H1 (cell line): Measurements from ENCODE around the gene POLN. TPM values are rescaled to one million over a fixed set of nuclear protein-coding genes. Genes with fewer than 3 reads are reported as not detected.
A peak's percentile ranks its signal among the peaks of the same experiment; 100 is the strongest.

Experiments
- CTCF ChIA-PET: fragments of 300-600 bp; sonication (Branson Sonifier 250); formaldehyde crosslinking; loops from one replicate; lab custom pipeline; 2021; ENCODE audit not compliant: partially characterized antibody; lab: Charles Lee
- POLR2A ChIA-PET: fragments of 300-600 bp; sonication (Branson Sonifier 250); formaldehyde crosslinking; loops from one replicate; lab custom pipeline; 2021; ENCODE audit warnings: inconsistent platforms; ENCODE audit not compliant: partially characterized antibody; lab: Charles Lee
- DNase-seq, 2 experiments: peaks; one replicate each; pipeline versions ENCODE4 v3.0.0 to v3.0.0-alpha.2; 2010 to 2022; ENCODE audit warnings: low spot score in 2 of 2, low read depth in 1 of 2, mixed read lengths in 1 of 2
- FAIRE-seq: peaks from 2 replicates; lab custom pipeline; 2011; peaks lifted over from hg19 to GRCh38; lab: Jason Lieb, UNC
- H2AFZ ChIP-seq: 2 replicates; pipeline ENCODE4 v1.8.1; 2012; ENCODE audit warnings: low read length, inconsistent platforms
- H2AK5ac ChIP-seq: 2 replicates; pipeline ENCODE4 v1.6.1; 2013; ENCODE audit warnings: low read depth, low read length
- H2BK120ac ChIP-seq: replicated peaks from 2 replicates; pipeline ENCODE3; 2013; ENCODE audit warnings: low read depth, low read length, inconsistent platforms
- H2BK12ac ChIP-seq: 2 replicates; pipeline ENCODE4 v1.6.1; 2013; ENCODE audit warnings: low read depth, low read length
- H2BK15ac ChIP-seq: 2 replicates; pipeline ENCODE4 v1.6.1; 2013; ENCODE audit warnings: low read length
- H2BK20ac ChIP-seq: 2 replicates; pipeline ENCODE4 v1.6.1; 2013; ENCODE audit warnings: low read length
- H2BK5ac ChIP-seq: 2 replicates; pipeline ENCODE4 v1.6.1; 2013; ENCODE audit warnings: low read depth, low read length
- H3K14ac ChIP-seq: 2 replicates; pipeline ENCODE4 v1.6.1; 2013; ENCODE audit warnings: inconsistent platforms; ENCODE audit not compliant: insufficient read length
- H3K18ac ChIP-seq: 2 replicates; pipeline ENCODE4 v1.6.1; 2013; ENCODE audit warnings: low read length; ENCODE audit errors: extremely low read depth
- H3K23ac ChIP-seq: 2 replicates; pipeline ENCODE4 v1.6.1; 2013; ENCODE audit warnings: inconsistent platforms; ENCODE audit not compliant: insufficient read length
- H3K23me2 ChIP-seq: 2 replicates; pipeline ENCODE4 v1.6.1; 2013; ENCODE audit warnings: low read depth, low read length
- H3K27ac ChIP-seq: 2 replicates; pipeline ENCODE4 v1.6.1; 2011; ENCODE audit warnings: low read depth, low read length, inconsistent platforms
- H3K27me3 ChIP-seq, 4 experiments: replicated peaks in 1 of 4; 1 replicate in 1 of 4; 2 replicates in 3 of 4; pipeline versions ENCODE4 v1.6.1 to v1.8.1; 2011 to 2013; ENCODE audit warnings: low read length in 3 of 4, mild to moderate bottlenecking in 3 of 4, inconsistent platforms in 2 of 4, mixed read lengths in 2 of 4, moderate library complexity in 1 of 4; ENCODE audit not compliant: control insufficient read depth in 3 of 4, insufficient read depth in 3 of 4; ENCODE audit errors: extremely low read depth in 1 of 4
- H3K36me3 ChIP-seq, 4 experiments: 2 replicates each; pipeline versions ENCODE4 v1.6.1 to v1.8.1; 2011 to 2013; ENCODE audit warnings: mild to moderate bottlenecking in 4 of 4, low read length in 3 of 4, moderate library complexity in 2 of 4, control low read depth in 1 of 4, inconsistent platforms in 1 of 4; ENCODE audit not compliant: insufficient read depth in 4 of 4, control insufficient read depth in 2 of 4
- H3K4ac ChIP-seq: replicated peaks from 2 replicates; pipeline ENCODE3; 2013; ENCODE audit warnings: low read length, low read depth, mixed read lengths, inconsistent platforms; ENCODE audit not compliant: insufficient read length
- H3K4me1 ChIP-seq, 4 experiments: replicated peaks in 1 of 4; 1 replicate in 1 of 4; 2 replicates in 3 of 4; pipeline versions ENCODE4 v1.6.1 to v1.8.1; 2011 to 2013; ENCODE audit warnings: low read length in 3 of 4, inconsistent platforms in 2 of 4, mixed read lengths in 1 of 4; ENCODE audit not compliant: insufficient read depth in 4 of 4, control insufficient read depth in 3 of 4
- H3K4me2 ChIP-seq, 2 experiments: 2 replicates each; pipeline versions ENCODE4 v1.6.1 to v1.8.1; 2011 to 2013; ENCODE audit warnings: low read depth in 2 of 2, low read length in 2 of 2, control low read depth in 1 of 2, inconsistent platforms in 1 of 2, mild to moderate bottlenecking in 1 of 2; ENCODE audit not compliant: insufficient read depth in 1 of 2
- H3K4me3 ChIP-seq, 4 experiments: fragments of 200-600, 300-600 bp in 1 of 4; sonication (generic), shearing (Covaris generic), sonication (Bioruptor Twin) in 1 of 4; 2 replicates each; pipeline versions ENCODE4 v1.5.1 to v1.8.1; 2011 to 2016; ENCODE audit warnings: low read length in 4 of 4, low read depth in 3 of 4, control low read depth in 2 of 4, inconsistent platforms in 2 of 4, mild to moderate bottlenecking in 2 of 4, mixed read lengths in 1 of 4, moderate library complexity in 1 of 4; ENCODE audit not compliant: insufficient read depth in 2 of 4; ENCODE audit errors: extremely low read depth in 1 of 4
- H3K56ac ChIP-seq: replicated peaks from 2 replicates; pipeline ENCODE3; 2013; ENCODE audit warnings: low read depth, mild to moderate bottlenecking, mixed read lengths, low read length, inconsistent platforms; ENCODE audit not compliant: insufficient read length
- H3K79me1 ChIP-seq: 2 replicates; pipeline ENCODE4 v1.6.1; 2013; ENCODE audit warnings: low read depth, low read length, control low read depth
- H3K79me2 ChIP-seq, 2 experiments: 2 replicates each; pipeline versions ENCODE4 v1.6.1 to v1.8.1; 2012 to 2013; ENCODE audit warnings: low read length in 2 of 2, mild to moderate bottlenecking in 2 of 2, inconsistent platforms in 1 of 2; ENCODE audit not compliant: insufficient read depth in 2 of 2, control insufficient read depth in 1 of 2
- H3K9ac ChIP-seq, 4 experiments: replicated peaks in 1 of 4; 1 replicate in 1 of 4; 2 replicates in 3 of 4; pipeline versions ENCODE4 v1.6.1 to v1.8.1; 2011 to 2013; ENCODE audit warnings: low read depth in 3 of 4, low read length in 3 of 4, control low read depth in 2 of 4, mild to moderate bottlenecking in 2 of 4, moderate library complexity in 2 of 4, inconsistent platforms in 1 of 4; ENCODE audit errors: extremely low read depth in 1 of 4
- H3K9me3 ChIP-seq, 2 experiments: 2 replicates each; pipeline versions ENCODE4 v1.6.1 to v1.8.1; 2012 to 2013; ENCODE audit warnings: mild to moderate bottlenecking in 2 of 2, moderate library complexity in 2 of 2, control low read depth in 1 of 2, inconsistent platforms in 1 of 2, low read depth in 1 of 2, low read length in 1 of 2, mixed read lengths in 1 of 2; ENCODE audit not compliant: insufficient read depth in 2 of 2
- H4K20me1 ChIP-seq, 2 experiments: replicated peaks in 1 of 2; 2 replicates each; pipeline versions ENCODE3 to v1.8.1; 2011 to 2013; ENCODE audit warnings: inconsistent platforms in 2 of 2, low read length in 2 of 2, mild to moderate bottlenecking in 1 of 2; ENCODE audit not compliant: insufficient read depth in 2 of 2, control insufficient read depth in 1 of 2
- H4K5ac ChIP-seq: 2 replicates; pipeline ENCODE4 v1.6.1; 2013; ENCODE audit warnings: low read length, low read depth, mixed read lengths, inconsistent platforms; ENCODE audit not compliant: insufficient read length
- H4K8ac ChIP-seq: 2 replicates; pipeline ENCODE4 v1.8.0; 2013; ENCODE audit warnings: mild to moderate bottlenecking, moderate library complexity, low read length, inconsistent platforms; ENCODE audit not compliant: insufficient read depth; ENCODE audit errors: extremely low read depth
- H4K91ac ChIP-seq: replicated peaks from 2 replicates; pipeline ENCODE3; 2013; ENCODE audit warnings: low read length, mixed read lengths, inconsistent platforms; ENCODE audit not compliant: insufficient read length
- WGBS, 2 experiments: shearing (Covaris generic) in 1 of 2; methylation state at CpG; one replicate each; pipeline versions ENCODE4 v1.1.6 to v1.1.7; 2013 to 2015; ENCODE audit warnings: low lambda C conversion rate in 2 of 2, mixed read lengths in 2 of 2, inconsistent platforms in 1 of 2, low coverage in 1 of 2, missing lambda C conversion rate in 1 of 2; ENCODE audit not compliant: insufficient replicate concordance in 2 of 2, insufficient coverage in 1 of 2, insufficient read length in 1 of 2; ENCODE audit errors: extremely low coverage in 1 of 2, missing lambda C conversion rate in 1 of 2; 5-methylcytosine and 5-hydroxymethylcytosine counted together
- polyA plus RNA-seq, 7 experiments: library from polyadenylated mRNA; depleted of rRNA in 3 of 7; stranded (reverse) in 5 of 7; unstranded in 2 of 7; fragments of >200 nt in 5 of 7; fragments of 200-250 nt in 2 of 7; gene quantifications; 1 replicate in 5 of 7; 2 replicates in 1 of 7; 4 replicates in 1 of 7; pipeline versions ENCODE4 v1.2.1 to v1.2.3, GENCODE V29; 2011 to 2013; ENCODE audit warnings: missing spikeins in 2 of 7, mixed read lengths in 2 of 7
- total RNA-seq: library from RNA; stranded (reverse); fragmentation: NEBNext Ultra II Directional; extraction: Animal tissue kit (Norgen Biotek cat#: 25700); gene quantifications from 2 replicates; pipeline ENCODE4 v1.2.1, GENCODE V29; 2021
- TF ChIP-seq, protein P1 (sequence below), 3 experiments: IDR thresholded peaks; 1 replicate in 2 of 3; 2 replicates in 1 of 3; pipeline versions ENCODE4 v1.5.1 to v1.6.1; 2011; ENCODE audit warnings: low read length in 3 of 3, mild to moderate bottlenecking in 3 of 3, inconsistent platforms in 2 of 3, low read depth in 1 of 3, moderate library complexity in 1 of 3; ENCODE audit not compliant: insufficient read depth in 1 of 3; ENCODE audit errors: control extremely low read depth in 1 of 3

The POLN gene
- total and polyA plus RNA-seq, 2 of the 8 experiments (the other 6 are each of a cell fraction or from before 2014, with no cell fraction given), result 0.98 to 1.5 TPM

DNA sequence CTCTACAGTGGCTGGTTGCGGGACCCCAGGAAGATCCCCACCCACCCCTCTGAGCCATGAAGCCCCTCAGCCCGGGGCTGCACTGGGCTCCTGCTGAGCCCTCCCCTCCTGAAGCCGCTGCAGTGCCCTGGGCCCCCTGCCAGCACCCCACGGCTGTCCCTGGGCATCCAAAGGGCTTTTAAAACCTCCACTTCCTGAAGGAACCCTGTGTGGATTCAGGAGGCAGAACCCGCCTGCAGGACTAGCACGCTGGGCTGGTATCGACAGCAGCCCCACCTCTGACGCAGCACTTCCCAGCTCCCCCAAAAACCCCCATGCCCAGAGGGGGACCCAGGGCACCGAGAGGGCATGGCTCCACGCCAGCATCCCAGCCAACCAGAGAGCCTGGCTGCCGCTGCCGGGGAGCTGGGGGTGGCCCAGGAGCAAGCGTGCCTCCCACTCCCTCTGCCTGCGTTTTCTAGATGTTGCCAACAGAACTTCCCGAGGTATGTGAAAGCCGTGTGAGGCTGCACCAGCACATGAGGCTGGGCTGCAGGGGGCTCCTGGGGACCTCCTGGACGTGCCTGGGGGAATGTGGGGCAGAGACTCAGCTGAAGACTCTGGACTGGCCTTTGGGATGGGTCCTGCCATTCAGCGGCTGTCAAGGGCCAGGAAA lies 13.7 kb upstream of the POLN start:
- H3K4me3 ChIP-seq, result no peak overlapping the region
- no peaks in the 10 kb centered on the region for H3K79me2 ChIP-seq
- TF ChIP-seq, protein P1, sequence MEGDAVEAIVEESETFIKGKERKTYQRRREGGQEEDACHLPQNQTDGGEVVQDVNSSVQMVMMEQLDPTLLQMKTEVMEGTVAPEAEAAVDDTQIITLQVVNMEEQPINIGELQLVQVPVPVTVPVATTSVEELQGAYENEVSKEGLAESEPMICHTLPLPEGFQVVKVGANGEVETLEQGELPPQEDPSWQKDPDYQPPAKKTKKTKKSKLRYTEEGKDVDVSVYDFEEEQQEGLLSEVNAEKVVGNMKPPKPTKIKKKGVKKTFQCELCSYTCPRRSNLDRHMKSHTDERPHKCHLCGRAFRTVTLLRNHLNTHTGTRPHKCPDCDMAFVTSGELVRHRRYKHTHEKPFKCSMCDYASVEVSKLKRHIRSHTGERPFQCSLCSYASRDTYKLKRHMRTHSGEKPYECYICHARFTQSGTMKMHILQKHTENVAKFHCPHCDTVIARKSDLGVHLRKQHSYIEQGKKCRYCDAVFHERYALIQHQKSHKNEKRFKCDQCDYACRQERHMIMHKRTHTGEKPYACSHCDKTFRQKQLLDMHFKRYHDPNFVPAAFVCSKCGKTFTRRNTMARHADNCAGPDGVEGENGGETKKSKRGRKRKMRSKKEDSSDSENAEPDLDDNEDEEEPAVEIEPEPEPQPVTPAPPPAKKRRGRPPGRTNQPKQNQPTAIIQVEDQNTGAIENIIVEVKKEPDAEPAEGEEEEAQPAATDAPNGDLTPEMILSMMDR (IDR thresholded peaks at IDR 0.05; ENCODE audit: control extremely low read depth in 1 of 3, insufficient read depth in 1 of 3, low read depth in 1 of 3, low read length in 3 of 3), result no peak
- no peak for FAIRE-seq
- no peak overlapping the region for H2BK15ac ChIP-seq
- no peak overlapping the region for H3K4me2 ChIP-seq
- peaks cover 0 to 4% (median 1%) of the 10 kb centered on the region in 4 experiments; a peak in 4 of 7 replicates for H3K4me1 ChIP-seq
- no peak overlapping the region for H4K5ac ChIP-seq
- H3K36me3 ChIP-seq, result no peaks in the 10 kb centered on the region; a peak in 1 of 8 replicates
- H3K27me3 ChIP-seq, result no peaks in the 10 kb centered on the region
- ChIA-PET CTCF (interaction anchor here (1.7 kb wide), 1 partner anchor 9 kb away, joined by 8 read pairs; no protein-coding TSS in a partner anchor), POLR2A (no interaction called here)
- no peak overlapping the region for H4K91ac ChIP-seq
- no peak overlapping the region for H3K4ac ChIP-seq
- H4K20me1 ChIP-seq, result peaks cover 0 to 9% of the 10 kb centered on the region in 2 experiments
- H2BK12ac ChIP-seq, result no peak overlapping the region
- H3K18ac ChIP-seq, result no peak overlapping the region; the same call in 1 of the 2 replicates
- no peak overlapping the region; the same call in 1 of the 2 replicates for H3K27ac ChIP-seq
- no peak for DNase-seq
- no peak overlapping the region for H2BK5ac ChIP-seq
- no peak overlapping the region for H2BK120ac ChIP-seq
- H3K23ac ChIP-seq, result no peak overlapping the region
- H3K56ac ChIP-seq, result no peak overlapping the region
- no peak overlapping the region; a peak in 1 of 7 replicates for H3K9ac ChIP-seq
- H3K9me3 ChIP-seq, result no peaks in the 10 kb centered on the region
- H3K23me2 ChIP-seq, result no peaks in the 10 kb centered on the region
- no peak overlapping the region for H2AFZ ChIP-seq
- no peaks in the 10 kb centered on the region for H3K79me1 ChIP-seq
- no peak overlapping the region for H3K14ac ChIP-seq
- 83% methylated on average over 16 of the region's 18 CpGs; no CpG with 5 or more reads in 1 of the 2 experiments for WGBS, 2 experiments
- no peak overlapping the region for H2AK5ac ChIP-seq
- H2BK20ac ChIP-seq, result no peak overlapping the region
- peak overlapping the region; percentile 57; the same call in 1 of the 2 replicates for H4K8ac ChIP-seq
